ENCODE data around the gene ARHGEF40.

Gene ARHGEF40

DNA sequence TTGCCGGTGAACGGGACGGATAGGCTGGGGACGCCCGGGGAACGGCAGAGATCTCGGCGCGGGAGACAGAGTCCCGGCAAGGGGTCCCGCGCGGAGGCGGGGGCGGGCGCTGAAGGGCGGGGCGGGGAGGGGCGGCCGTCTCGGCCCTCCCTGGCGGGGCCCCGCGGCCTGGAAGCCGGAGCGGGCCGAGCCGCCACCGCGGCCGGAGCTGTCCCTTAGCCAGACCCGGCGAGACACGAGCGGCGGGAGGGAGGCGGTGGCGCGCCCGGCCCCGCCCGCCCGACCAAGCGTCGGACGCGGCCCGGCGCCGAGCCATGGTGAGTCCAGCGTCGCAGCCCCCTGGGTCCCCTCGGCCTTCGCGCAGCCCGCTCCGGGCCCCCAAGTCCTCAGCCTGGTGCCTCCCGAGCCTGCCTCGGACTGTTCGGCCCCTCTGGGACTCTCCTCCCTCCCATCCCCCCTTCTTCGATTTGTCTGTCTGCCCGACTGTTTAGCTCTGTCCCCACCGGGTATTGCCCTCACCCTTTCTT, at the start of gene ARHGEF40:
TSS of gene ARHGEF40 (plus strand) at position 222 of the 527 bp plus-strand sequence. CDS start at position 315, 93 bp downstream.
- no peak for TF ChIP-seq ZNF274 (IDR thresholded peaks at IDR 0.05; ENCODE audit: low read depth, low read length)
- H3K4me3 ChIP-seq (ENCODE audit: low read length) = peak within 1 kb of the TSS; percentile 56; the same call in 1 of the 2 replicates

DNA sequence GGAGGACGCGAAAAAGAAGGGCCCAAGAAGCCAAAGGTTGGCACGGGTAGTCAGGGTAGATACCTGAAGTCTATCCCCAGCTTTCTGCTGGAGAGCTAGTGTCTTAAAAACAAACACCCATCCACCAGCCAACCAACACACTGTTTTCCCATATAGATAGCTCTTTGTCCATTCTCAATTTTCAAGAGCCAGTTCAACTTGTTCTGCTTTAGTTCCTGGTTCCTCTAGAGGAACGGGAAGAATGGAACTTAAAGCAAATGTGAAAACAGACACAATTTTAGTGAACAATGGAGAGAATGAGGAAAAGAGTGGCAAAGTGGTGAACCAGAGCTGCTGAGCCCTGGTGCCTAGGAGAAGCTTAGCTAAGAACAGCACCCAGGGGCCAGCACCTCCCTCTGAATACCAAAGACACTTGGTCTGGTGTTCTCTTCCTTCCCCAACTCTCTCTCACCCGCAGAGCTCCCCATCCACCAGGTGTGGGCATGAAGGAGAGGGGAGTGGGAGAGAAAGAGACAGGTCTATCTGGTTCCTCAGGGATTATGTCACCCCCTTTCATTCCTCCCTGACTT, 49.0 kb upstream of the ARHGEF40 start:
- TF ChIP-seq ZNF274 (IDR thresholded peaks at IDR 0.05; ENCODE audit: low read depth, low read length) = no peak
- no peak overlapping the region for H3K4me3 ChIP-seq (ENCODE audit: low read length)

DNA sequence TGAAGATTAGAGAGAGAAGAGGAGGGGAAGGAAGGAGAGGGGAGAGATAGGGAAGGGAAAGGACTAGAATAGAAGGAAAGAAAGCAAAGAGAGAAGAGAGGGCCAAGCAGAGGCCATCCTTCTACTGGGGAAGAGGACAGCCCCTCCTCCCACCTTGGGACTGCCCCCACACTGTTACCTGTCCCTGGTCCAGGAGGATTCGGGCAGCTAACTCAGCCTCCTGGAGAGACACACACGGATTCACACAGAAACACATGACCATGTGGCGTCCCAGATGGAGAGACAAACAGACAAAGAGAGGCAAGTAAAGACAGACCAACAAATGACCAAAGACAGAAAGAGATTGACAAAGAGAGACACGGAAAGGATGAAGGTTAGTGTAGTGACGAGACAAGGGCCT, 47.4 kb upstream of the ARHGEF40 start:
- H3K4me3 ChIP-seq (ENCODE audit: low read length) = no peak overlapping the region
- no peak for TF ChIP-seq ZNF274 (IDR thresholded peaks at IDR 0.05; ENCODE audit: low read depth, low read length)

- no peak for TF ChIP-seq ZNF274 (IDR thresholded peaks at IDR 0.05; ENCODE audit: low read depth, low read length)
- H3K4me3 ChIP-seq (ENCODE audit: low read length) = no peak overlapping the region
Observed at GRCh38 chr14:21023174-21023573, 46.9 kb upstream of the ARHGEF40 start.

GRCh38 chr14:21023817-21024584, 46.1 kb upstream of the ARHGEF40 start:
- TF ChIP-seq ZNF274 (IDR thresholded peaks at IDR 0.05; ENCODE audit: low read depth, low read length) = no peak
- no peak overlapping the region for H3K4me3 ChIP-seq (ENCODE audit: low read length)

GRCh38 chr14:21024585-21025370, 45.3 kb upstream of the ARHGEF40 start, which contains the start of gene NDRG2:
Gene NDRG2 (minus strand): TSS chr14:21025061. CDS start chr14:21023315, 1,746 bp downstream.
- TF ChIP-seq ZNF274 (IDR thresholded peaks at IDR 0.05; ENCODE audit: low read depth, low read length) = no peak
- H3K4me3 ChIP-seq (ENCODE audit: low read length) = peak within 1 kb of the TSS; percentile 29; the same call in 1 of the 2 replicates

- H3K4me3 ChIP-seq (ENCODE audit: low read length) = no peak overlapping the region
- TF ChIP-seq ZNF274 (IDR thresholded peaks at IDR 0.05; ENCODE audit: low read depth, low read length) = no peak
Observed at GRCh38 chr14:21025371-21026273, 44.5 kb upstream of the ARHGEF40 start.

GRCh38 chr14:21026274-21026987, 43.7 kb upstream of the ARHGEF40 start:
- TF ChIP-seq ZNF274 (IDR thresholded peaks at IDR 0.05; ENCODE audit: low read depth, low read length) = no peak
- no peak overlapping the region for H3K4me3 ChIP-seq (ENCODE audit: low read length)

DNA sequence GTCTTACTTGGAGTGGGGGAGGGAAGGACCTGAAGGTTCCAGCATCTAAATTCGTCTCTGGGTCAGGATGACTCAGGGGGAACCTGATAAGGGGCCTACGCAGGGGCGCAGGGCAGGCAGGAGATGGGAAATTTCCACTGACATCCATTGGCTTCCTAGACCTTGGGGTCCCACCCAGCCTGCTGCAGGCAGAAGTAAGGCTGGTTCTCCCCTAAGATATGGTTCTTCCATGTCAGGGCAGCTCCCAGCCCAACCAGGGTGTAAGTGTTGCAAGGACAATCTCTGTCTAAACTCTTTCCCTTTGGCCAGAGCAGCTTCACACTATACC, 43.2 kb upstream of the ARHGEF40 start:
- TF ChIP-seq ZNF274 (IDR thresholded peaks at IDR 0.05; ENCODE audit: low read depth, low read length) = no peak
- H3K4me3 ChIP-seq (ENCODE audit: low read length) = no peak overlapping the region

GRCh38 chr14:21029917-21030316, 40.2 kb upstream of the ARHGEF40 start, which contains the start of gene TPPP2:
Gene TPPP2 (plus strand): TSS chr14:21030217. CDS start chr14:21030582, 365 bp downstream.
- no peak for TF ChIP-seq ZNF274 (IDR thresholded peaks at IDR 0.05; ENCODE audit: low read depth, low read length)

DNA sequence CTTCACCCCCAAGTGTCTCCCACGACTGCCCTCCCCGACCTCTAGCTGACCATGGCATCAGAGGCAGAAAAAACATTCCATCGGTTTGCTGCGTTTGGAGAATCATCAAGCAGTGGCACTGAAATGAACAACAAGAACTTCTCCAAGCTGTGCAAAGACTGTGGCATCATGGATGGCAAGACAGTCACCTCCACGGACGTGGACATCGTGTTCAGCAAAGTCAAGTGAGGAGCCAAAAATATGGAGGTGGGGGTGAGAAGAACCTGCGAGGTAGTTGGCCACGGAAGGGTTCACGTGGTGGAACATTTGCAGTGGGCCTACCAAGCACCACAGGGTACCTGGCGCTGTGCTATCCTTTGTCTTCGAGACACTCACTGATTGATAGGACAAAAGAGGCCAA, 39.6 kb upstream of the ARHGEF40 start:
- H3K4me3 ChIP-seq (ENCODE audit: low read length) = no peak overlapping the region
- TF ChIP-seq ZNF274 (IDR thresholded peaks at IDR 0.05; ENCODE audit: low read depth, low read length) = no peak

More at GRCh38 chr14:21029917-21030316, 40.2 kb upstream of the ARHGEF40 start, which contains the start of gene TPPP2:
- no peak within 1 kb of the TSS for H3K4me3 ChIP-seq (ENCODE audit: low read length)

GRCh38 chr14:21032326-21033132, 37.6 kb upstream of the ARHGEF40 start:
- TF ChIP-seq ZNF274 (IDR thresholded peaks at IDR 0.05; ENCODE audit: low read depth, low read length) = no peak
- H3K4me3 ChIP-seq (ENCODE audit: low read length) = no peak overlapping the region

Measured in GM08714 (cell line).